Measurements from ENCODE around the gene RBM20.
"Not testable (repeated sequence)": the region's sequence is repeated elsewhere in the genome, so short reads cannot be mapped to it uniquely, and the experiment has no call there.

RBM20 gene

DNA sequence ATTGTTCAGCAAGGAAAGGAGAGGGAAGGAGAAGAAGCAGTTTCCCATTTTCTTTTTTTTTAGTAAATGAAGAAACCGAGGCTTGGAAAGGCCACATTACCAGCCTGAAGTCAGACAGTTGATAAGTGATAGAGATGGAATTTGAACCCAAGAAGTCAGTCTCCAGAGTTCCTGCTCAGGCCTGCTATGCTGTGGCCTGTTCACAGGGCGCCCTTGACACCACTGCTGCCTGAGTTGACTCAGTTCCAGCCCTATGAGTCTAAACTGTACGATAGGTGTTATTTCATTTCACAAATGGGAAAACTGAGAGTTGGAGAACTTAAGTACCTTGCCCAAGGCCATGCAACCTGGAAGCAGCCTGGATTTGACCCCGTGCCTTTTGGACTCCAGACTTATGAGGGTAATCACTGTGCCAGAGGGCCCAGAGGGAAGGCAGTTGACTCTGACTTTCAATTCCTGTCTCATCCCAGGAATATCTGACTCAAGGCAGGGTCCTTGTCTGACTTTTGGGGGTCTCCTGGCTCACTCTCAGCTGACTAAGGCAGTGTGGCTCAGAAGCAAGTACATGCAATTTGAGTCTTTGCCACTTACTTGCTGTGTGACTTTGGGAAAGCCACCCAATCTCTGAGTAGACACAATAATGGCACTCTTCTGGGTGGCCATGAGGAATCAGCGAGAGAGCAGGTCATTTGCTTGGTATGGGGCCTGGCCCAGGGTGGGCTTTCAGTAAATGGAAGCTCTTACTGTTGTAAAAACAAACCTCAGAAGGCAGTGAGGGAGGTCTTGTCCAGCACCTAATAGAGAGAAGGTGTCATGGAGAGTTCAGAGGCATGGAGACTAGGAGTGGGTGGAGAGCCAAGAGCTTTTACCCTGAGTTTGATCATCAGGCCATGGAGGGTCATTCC is 17.9 kb upstream of the RBM20 start:
- DNase-seq: no peak

DNA sequence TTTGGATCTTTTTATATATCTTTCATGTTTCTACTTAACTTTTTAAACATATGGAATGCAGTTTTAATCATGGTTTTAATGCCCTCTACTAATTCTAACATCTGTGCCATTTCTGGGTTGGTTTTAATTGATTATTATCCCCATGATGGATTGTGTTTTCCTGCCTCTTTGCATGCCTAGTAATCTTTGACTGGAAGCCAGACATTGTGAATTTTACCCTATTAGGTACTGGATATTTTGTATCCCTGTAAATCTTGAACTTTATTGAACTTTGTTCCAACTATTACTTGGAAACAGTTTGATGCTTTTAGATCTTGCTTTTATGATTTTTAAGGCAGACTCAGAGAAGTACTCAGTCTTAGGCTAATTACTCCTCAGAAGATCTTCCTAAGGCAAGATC is 16.0 kb upstream of the RBM20 start:
- no peak for DNase-seq

DNA sequence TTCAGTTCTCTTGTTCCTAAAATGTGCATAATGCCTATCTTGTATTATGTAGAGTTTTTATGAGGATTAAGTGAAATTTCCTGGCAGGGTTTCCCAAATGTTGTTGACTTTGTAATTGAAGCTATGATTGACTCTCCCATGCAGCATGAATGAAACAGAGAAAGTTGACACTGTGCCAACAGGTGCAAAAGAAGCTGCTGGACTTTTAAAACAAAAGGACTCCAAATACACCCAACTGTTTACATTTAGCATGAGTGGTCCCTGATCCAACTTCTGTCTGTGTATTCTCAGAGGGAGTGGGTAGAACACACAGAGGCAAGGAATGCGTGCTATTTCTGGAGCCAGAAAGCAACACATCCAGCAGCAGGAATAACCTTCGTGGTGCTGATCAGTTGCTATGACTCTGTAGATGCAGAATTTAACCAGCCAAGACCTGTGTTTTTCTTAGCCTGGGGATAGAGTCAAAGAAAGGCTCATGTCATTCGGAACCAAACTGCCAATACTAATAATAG is 14.4 kb upstream of the RBM20 start:
- DNase-seq: no peak

DNA sequence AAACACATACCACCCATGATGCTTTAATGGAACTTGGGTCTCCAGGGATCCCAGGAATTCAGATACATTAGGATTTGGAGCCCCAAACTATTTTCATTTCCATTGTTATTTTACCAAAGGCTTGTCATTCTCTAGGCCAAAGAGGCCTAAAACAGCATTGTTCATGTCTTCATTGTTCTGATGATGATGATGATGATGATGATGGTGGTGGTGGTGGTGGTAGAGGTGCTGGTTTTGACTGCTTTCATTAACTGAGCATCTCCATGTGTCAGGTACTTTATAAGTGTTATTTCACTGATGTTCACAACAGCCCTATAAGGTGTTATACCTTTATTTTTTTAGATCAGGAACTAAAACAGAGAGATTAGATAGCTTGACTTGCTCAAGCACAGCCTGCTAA is 12.2 kb upstream of the RBM20 start:
- no peak for DNase-seq

DNA sequence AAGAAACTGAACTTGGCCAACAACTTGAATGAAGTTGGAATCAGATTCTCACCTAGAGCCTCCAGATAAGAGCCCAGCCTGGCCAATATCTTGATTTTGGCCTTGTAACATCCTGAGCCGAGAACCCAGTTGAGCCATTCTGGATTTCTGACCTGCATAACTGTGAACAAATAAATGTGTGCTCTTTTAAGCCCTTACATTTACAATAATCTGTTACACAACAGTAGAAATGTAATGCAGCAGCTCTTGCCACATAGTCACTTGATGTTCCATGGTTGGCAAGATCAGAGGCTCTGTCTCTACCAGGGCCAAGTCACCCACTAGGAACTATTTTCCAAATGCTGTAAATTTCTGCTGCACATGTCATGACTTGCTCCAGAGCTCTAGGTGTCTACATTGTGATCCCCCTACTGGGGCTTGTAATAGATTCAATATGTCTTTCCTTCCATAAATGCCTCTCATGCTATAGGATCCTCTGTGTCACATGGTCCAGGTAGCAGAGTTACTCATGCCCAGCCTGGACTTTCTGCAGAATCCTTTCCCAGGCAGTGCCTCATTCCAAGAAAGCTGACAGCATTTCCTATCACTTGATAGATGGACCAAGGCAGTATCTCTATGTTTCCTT is 11.4 kb upstream of the RBM20 start:
- no peak for DNase-seq

DNA sequence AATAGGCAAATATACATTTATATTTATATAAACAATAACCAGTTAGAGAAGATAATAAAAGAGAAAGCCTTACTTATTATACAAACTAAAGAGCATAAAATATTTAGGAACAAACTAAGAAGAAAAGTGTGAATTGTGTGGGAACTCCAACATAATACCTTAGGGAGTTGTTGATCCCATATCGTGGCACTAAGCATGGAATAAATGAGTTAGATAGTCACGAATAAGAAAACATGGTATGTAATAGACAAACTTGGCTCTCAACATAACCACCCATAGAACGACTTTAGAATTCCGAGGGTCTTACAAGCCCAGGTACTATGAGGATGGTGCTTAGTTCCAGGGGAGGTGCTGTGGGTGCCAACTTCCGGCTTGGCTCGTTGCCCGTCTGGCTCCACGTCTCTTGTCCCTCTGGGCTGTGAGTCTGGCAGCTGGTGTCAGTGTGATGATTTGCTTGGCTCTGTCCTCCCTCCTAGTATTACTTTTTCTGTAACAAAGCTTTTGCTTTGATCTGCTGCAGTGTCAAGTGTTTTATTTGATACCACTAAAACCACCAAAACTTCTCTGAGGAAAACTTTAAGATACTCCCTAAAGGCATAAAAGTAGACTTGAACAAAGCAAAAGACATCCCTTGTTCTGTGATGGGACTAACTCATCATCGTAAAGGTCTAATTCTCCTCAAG is 9.5 kb upstream of the RBM20 start:
- DNase-seq: no peak

DNA sequence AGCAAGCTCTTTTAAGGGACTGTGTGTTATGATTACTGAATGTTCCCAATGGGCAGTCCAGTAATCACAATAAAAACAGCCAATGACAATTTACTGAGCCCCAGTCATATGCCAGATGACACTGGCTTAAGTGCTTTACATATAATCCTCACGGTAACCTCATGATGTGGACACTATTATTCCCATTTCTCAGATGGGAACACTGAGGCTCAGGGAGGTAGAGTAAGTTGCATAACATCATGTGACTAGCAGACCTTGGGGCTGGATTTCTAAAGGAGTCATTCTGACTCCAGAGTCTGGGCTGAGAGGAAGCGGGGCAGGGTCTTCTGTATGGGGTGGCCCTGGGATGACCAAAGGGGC is 7.6 kb upstream of the RBM20 start:
- DNase-seq: no peak

DNA sequence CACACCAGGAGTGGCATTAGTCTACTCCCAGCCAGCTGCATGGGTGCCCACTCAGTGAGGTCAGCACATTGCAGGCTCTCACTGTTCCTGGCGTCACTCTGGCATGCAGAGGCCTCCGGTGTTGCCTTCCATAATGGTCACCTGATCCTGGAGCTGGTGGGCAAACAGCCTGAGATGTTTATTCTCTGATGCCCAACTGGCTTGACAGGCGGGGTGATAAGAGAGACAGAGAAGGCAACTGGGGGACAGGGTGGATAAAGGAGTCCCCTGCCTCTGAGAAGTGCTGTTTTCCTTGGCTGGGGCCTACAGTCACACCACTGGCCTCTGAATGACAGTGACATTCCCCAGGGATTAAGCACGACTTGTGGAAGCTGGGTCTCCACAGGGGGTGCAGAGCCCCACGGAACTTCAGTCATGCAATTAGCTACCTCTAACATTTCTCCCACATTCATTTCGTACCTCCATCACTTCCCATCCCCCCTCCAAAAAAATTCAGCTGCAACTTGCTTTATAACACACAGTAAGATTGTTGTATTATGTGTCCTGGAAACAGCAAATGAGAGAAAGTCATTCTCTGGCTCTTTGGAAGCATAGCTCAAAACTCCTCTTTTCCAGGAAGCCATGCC is 7.1 kb upstream of the RBM20 start:
- DNase-seq: no peak

DNA sequence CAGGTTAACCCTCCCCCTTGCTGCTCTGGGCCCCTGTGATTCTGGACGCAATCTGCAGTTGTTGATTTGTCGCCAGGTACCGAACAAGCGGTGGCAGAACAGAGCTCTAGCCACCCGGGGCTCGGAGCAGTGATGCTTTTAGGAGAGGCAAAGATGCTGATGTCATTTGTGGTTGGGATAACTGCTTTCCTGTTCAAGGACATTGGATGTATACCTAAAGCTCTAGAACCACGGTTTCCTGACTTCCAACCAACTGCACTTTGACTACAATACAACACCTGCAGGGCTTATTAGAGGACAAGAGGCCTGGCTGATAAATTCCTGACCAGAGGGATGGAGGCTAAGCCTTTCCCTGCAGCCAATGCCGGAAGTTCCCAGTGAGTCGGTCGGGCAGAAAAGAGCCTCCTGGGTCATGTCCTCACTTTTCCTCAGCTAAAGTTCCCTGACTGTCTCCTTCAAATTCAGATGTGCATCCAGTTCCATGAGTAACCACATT is 6.5 kb upstream of the RBM20 start:
- DNase-seq: no peak

DNA sequence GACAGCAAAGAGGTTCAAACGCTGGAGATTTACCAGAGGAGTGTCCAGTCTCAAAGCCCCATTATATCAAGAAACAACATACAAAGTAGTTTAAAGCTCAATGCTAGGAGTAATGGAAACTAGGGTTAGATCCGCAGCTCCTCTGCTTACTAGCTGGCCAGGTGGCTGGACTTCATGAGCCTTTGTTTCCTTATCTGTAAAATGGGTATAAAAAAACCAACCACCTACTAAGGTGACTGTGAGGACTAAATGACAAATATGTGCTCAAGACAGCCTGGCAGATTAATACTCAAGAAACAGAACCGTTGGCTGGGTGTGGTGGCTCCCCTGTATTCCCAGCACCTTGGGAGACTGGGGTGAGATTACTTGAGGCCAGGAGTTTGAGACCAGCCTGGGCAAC is 5.8 kb upstream of the RBM20 start:
- DNase-seq: no peak

DNA sequence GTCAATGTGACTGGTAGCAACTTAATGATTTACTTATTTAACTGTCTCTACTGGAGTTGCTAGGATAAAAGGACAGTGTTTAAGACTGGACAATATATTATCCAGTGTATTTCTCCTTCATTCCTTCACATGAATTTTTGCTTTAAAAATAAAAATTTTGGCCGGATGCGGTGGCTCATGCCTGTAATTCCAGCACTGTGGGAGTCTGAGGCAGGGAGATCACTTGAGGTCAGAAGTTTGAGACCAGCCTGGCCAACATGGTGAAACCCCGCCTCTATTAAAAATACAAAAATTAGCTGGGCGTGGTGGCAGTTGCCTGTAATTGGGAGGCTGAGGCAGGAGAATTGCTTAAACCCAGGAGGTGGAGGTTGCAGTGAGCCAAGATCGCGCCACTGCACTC is 5.1 kb upstream of the RBM20 start:
- DNase-seq: not testable (repeated sequence)

DNA sequence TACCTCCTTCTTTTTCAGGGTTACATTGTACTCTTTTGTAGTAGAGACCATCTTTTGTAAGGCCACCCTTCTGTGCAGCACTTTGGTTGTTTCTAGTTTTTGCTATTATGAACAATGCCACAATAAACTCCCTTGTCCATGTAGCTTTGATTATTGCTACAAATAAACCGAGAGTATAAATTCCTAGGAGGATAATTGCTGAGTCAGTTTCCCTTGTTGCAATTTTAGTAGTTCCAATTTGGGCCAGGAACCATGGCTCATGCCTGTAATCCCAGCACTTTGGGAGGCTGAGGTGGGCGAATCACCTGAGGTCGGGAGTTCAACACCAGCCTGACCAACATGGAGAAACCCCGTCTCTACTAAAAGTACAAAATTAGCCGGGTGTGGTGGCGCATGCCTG is 4.3 kb upstream of the RBM20 start:
- not testable (repeated sequence) for DNase-seq

DNA sequence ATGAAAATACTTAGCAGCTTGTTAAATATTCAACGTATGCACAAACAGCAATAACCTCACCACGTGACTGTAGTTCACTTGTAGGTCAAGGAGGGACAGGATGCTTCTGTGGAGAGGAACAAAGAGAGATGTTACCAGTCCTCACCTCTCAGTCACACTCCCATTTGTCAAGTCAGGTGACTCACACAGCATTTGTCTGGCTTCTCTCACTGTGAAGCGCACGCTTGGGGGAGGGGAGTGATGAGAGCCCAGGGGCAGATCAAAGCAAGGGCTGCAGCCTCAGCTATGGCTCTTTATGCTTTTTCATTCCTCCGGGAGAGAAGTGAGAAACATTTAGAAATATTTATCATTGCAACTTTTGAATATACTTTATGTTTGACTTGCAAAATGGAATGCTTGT is 2.9 kb upstream of the RBM20 start:
- DNase-seq: peak in 1 of 2 donors; percentile 33

DNA sequence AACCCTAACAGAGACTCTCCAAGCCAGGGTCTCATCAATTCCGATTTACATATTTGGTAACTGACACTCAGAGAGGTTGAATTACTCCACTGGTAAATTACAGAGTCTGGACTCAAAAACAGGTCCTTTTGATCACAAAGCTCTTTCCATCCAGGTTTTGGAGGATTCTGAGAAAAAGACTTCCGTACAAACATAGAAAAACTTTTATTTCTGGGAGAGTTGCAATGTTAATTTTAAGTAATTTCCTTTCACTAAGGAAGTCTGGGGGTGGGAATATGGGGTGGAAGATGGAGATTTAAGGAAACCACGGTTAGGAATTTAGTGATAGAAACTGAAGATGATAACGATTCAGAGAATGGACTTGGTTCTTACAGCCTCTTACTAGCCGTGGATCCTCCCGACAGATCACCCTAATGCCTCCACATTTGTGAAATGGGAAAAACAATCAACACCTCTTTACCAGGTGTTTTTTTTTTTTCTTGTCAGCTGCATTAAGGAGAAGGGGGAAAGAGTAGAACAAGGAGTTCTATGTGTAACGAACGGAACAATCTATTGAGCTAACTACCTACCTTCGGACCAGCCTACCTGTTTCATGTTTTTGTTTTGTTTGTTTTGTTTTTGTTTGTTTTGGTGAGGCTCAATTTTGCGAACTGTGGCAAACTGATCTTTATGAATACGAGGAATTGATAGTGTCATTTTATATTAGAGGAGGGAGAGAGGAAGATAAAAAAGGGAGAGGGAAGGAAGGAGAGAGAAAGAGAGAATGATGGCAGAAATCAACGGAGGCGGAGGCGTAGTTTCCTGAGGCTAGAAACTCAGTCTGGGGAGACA is 1.7 kb upstream of the RBM20 start:
- DNase-seq: no peak

DNA sequence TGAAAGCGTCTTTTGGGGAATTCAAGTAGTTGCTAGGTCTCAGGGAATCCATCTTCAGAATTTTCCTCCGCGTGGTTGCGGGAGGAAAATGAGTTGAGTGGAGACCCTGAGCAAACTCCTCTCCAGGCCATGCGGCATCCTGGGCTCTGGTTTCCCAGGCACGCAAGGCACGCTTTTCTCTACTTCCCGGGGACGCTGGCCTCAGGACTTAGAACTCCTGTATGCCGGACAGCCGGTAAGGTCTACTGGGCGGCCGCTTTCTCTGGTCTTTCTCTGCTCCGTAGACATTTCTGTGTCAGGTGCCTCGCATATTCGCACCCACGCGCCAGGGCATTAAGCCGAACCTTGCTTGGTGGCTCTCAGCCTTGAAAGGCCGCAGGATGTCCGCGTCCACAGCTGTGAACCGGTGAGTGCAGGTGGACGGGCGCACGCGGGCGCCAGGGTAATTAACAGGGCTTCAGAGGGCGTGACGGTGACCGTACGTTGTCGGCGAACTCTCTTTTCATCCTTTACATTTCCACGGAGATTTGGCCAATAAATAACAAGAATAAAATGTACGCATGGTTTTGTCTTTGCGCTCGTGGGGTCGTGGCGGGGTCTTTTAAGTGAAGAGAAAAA is 992 bp upstream of the RBM20 start:
- no peak for DNase-seq

DNA sequence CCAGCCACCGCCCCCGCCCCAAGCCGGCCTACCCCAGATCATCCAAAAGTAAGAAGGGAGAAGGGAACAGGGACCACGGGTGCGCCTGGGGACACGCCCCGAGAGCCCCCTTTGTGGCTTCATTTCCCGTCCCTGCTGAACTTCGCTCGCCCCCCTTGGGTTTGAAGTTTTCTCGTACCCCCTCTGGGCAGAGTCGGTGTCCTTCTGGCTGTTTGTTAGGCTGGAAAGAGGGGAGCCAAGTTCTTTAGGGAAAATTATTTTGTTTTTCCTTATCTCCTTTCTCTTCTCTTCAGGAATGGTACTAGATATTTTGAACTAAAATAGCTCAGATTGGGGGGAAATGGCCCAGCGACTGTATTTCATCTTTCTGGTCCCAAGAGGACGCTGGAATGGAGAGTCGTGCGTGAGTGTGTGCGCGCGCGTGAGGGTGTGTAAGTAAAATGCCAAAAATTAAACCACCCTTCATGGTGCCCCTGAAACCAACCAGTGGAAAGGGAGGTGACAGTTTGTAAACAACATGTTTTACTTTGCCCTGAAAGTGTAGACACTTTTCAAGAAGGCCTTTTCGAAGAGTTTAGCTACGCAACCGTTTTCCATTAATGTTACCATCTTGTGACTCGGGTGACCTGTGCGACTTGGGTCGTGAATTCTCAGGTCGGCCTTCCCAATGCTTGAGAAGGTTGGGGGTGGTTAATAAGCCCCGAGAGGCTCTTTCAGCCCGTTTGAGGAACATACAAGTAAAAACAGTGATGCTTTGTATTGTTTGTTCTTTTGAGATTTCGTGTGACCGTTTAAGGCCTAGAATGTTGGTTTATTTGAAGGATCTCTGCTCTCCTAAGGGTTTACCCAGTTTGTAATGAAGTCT is 694 bp downstream of the RBM20 start:
- DNase-seq: no peak

DNA sequence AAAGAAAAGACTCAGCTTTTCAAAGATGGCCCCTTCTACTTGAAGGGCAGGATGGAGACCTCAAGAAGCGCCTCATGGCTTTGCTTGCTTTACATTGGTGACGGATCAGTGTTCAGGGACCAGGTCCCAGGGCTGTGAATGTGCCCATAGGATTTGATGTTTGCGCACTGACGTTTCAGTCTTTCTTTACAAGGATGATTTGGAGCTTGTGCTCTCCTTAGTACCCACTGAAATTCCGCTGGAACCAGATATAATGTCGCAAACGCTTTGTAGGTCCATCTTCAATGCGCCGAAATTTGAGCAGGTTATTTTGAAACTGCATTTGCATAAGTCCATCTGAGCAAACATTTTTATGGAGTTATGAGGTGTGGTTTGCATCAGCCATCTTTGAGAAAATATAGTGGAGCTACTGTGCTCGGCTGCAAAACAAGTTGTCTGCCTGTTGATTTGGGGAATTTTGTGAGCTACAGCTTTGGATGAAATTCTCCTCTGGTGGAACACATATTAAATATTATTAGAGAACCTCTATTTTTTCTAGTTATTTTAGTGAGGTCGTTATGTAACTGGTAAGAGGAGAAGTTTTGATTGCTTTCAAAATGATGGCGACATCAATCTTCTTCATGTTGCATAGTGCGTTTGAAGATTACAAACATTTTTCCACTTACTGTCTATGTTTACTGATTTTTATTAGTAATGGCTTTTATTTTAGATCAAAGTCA is 2.4 kb downstream of the RBM20 start:
- DNase-seq: no peak

DNA sequence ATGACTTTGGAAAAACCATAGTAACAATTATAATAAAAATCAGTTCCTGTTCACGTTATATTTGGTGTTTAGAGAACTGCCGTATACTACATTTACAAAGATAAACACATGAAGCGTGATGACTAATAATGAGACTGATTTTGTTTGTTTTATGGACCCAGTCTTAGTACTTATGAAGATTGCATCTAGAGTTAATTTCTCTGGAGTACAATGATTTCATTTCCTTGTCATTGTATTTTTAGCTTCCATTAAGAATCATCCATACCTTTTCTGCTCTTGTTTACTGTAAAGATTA is 2.9 kb downstream of the RBM20 start:
- DNase-seq: no peak

DNA sequence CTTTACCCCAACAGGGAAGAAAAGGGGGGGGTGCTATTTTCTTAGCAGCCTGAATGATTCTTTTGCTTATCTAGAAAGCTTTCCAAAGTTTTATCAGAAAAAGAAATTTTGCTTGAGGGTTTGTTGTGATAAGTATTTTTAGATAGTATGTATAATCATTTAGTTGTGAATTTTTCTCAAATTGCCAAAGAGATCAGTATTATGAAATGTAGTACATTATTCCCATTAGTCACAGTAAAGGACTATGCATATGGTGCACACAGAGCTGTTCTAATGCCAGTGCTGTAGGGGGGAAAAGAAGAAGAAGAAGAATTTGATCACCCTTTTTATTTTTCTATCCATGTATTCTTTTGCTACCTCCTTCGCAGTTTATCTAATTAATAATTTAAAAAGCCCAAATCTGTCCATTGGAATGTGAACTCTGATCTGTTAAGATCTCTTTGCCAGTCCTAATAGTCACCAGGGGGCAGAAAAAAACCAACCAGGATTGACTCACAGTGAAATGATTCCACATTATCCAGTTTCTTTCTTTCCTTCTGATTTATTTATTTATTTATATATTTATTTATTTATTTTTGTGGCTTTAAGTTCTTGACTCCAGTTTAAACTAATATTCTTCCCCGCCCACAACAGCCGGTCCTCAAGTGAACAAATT is 4.7 kb downstream of the RBM20 start:
- DNase-seq: no peak

All from stimulated activated CD4-positive, alpha-beta T cell treated with anti-CD3 and anti-CD28 coated beads, Interleukin-2, amount 100 ng/mL, for 48 hours (primary cell).